GM18498 (cell line): ENCODE measurements around the gene ELMO1.

Source experiments
- ATAC-seq: cut with Tn5 transposase; IDR thresholded peaks from one replicate; pipeline ENCODE4 v1.9.1; 2021; ENCODE audit warnings: mild to moderate bottlenecking, moderate library complexity; ENCODE audit not compliant: unreplicated experiment

The ELMO1 gene

GRCh38 chr7:37471619-37472018 lies 23.0 kb upstream of the ELMO1 start:
- ATAC-seq = no peak

- ATAC-seq = no peak
Measured at GRCh38 chr7:37467002-37467401, 18.3 kb upstream of the ELMO1 start.

- no peak for ATAC-seq
Measured at GRCh38 chr7:37462138-37462537, 13.5 kb upstream of the ELMO1 start.

GRCh38 chr7:37455081-37455480 lies 6.4 kb upstream of the ELMO1 start:
- no peak for ATAC-seq

GRCh38 chr7:37452346-37452745 lies 3.7 kb upstream of the ELMO1 start:
- ATAC-seq = no peak

- ATAC-seq = no peak
Measured at GRCh38 chr7:37450035-37450434, 1.4 kb upstream of the ELMO1 start.

GRCh38 chr7:37449621-37450020 lies 957 bp upstream of the ELMO1 start:
- no peak for ATAC-seq

GRCh38 chr7:37448011-37448635 lies 541 bp downstream of the ELMO1 start:
- peak; percentile 29 for ATAC-seq

- ATAC-seq = no peak
Measured at GRCh38 chr7:37446371-37446770, 2.3 kb downstream of the ELMO1 start.

GRCh38 chr7:37445790-37446189 lies 2.9 kb downstream of the ELMO1 start:
- no peak for ATAC-seq

- no peak for ATAC-seq
Measured at GRCh38 chr7:37445064-37445723, 3.5 kb downstream of the ELMO1 start.

- ATAC-seq = no peak
Measured at GRCh38 chr7:37443627-37444026, 5.0 kb downstream of the ELMO1 start.

GRCh38 chr7:37442268-37442667 lies 6.4 kb downstream of the ELMO1 start:
- ATAC-seq = no peak

- no peak for ATAC-seq
Measured at GRCh38 chr7:37441816-37442215, 6.8 kb downstream of the ELMO1 start.

GRCh38 chr7:37441386-37441760 lies 7.3 kb downstream of the ELMO1 start:
- ATAC-seq = no peak

- ATAC-seq = no peak
Measured at GRCh38 chr7:37440738-37441385, 7.8 kb downstream of the ELMO1 start.

- ATAC-seq = no peak
Measured at GRCh38 chr7:37439653-37440026, 9.0 kb downstream of the ELMO1 start.

- no peak for ATAC-seq
Measured at GRCh38 chr7:37438906-37439652, 9.6 kb downstream of the ELMO1 start.

GRCh38 chr7:37435156-37435855 lies 13.4 kb downstream of the ELMO1 start:
- no peak for ATAC-seq

- ATAC-seq = no peak
Measured at GRCh38 chr7:37434529-37434928, 14.1 kb downstream of the ELMO1 start.

- ATAC-seq = no peak
Measured at GRCh38 chr7:37433166-37433565, 15.5 kb downstream of the ELMO1 start.
